HAP-1 (cell line): ENCODE data around the gene TOLLIP.
"Not testable (repeated sequence)": the region's sequence is repeated elsewhere in the genome, so short reads cannot be mapped to it uniquely, and the experiment has no call there.

ENCODE experiments used
- DNase-seq, 2 experiments: peaks; one replicate each; pipeline ENCODE4 v3.0.0-alpha.2; 2016 to 2020; ENCODE audit warnings: low spot score in 2 of 2
- H3K27me3 ChIP-seq: fragments of 250-450 bp; sonication (Bioruptor Pico); 2 replicates; pipeline ENCODE4 v1.5.1; 2020; ENCODE audit warnings: low read depth, mild to moderate bottlenecking, moderate library complexity
- H3K36me3 ChIP-seq: fragments of 250-450 bp; sonication (Bioruptor Pico); replicated peaks from 2 replicates; pipeline ENCODE4 v1.5.1; 2020; ENCODE audit warnings: mild to moderate bottlenecking
- H3K4me1 ChIP-seq: fragments of 250-450 bp; sonication (Bioruptor Pico); 2 replicates; pipeline ENCODE4 v1.5.1; 2020; ENCODE audit warnings: mild to moderate bottlenecking
- H3K4me3 ChIP-seq: fragments of 250-450 bp; sonication (Bioruptor Pico); 2 replicates; pipeline ENCODE4 v1.5.1; 2020; ENCODE audit warnings: mild to moderate bottlenecking, moderate library complexity
- H3K9me3 ChIP-seq: fragments of 250-450 bp; sonication (Bioruptor Pico); 2 replicates; pipeline ENCODE4 v1.5.1; 2020; ENCODE audit warnings: mild to moderate bottlenecking, moderate library complexity
- in situ Hi-C: fragments of 300-500 bp; cut with MboI; formaldehyde crosslinking; loops from 3 replicates; pipeline ENCODE4 v1.14.3; 2020; ENCODE audit warnings: low sequenced_read_pairs, inconsistent platforms, mixed read lengths

Gene TOLLIP

DNA sequence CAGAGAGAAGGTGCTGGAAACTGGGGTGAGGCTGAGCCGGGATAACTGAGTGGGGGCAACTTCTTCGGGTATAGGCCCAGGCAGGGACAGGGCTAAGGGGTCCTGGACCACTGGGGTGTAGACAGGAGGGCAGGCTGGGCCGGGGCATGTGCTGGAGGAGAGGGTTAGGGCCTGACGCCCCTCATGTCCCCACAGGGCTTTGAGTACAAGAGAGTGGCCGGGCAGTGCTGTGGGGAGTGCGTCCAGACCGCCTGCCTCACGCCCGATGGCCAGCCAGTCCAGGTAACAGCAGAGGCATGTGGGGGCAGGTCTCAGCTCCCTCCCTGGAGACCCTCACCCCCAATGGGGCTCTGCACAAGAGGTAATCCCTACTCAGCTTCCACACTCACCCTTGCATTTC lies 49.9 kb downstream of the TOLLIP start:
- no peak for DNase-seq
- in situ Hi-C loops: no loop called here
- Histone ChIP-seq H3K4me1 (no peaks in the 10 kb centered on the region), H3K9me3 (no peaks in the 10 kb centered on the region), H3K27me3 (no peaks in the 10 kb centered on the region), H3K36me3 (no peaks in the 10 kb centered on the region), H3K4me3 (no peak overlapping the region)

GRCh38 chr11:1259076-1259461 lies 50.4 kb downstream of the TOLLIP start:
- H3K4me3 ChIP-seq: no peak overlapping the region
- H3K9me3 ChIP-seq: no peaks in the 10 kb centered on the region
- no peaks in the 10 kb centered on the region for H3K4me1 ChIP-seq
- no peaks in the 10 kb centered on the region for H3K27me3 ChIP-seq
- H3K36me3 ChIP-seq: no peaks in the 10 kb centered on the region
- DNase-seq: no peak
- in situ Hi-C loops: no loop called here

DNA sequence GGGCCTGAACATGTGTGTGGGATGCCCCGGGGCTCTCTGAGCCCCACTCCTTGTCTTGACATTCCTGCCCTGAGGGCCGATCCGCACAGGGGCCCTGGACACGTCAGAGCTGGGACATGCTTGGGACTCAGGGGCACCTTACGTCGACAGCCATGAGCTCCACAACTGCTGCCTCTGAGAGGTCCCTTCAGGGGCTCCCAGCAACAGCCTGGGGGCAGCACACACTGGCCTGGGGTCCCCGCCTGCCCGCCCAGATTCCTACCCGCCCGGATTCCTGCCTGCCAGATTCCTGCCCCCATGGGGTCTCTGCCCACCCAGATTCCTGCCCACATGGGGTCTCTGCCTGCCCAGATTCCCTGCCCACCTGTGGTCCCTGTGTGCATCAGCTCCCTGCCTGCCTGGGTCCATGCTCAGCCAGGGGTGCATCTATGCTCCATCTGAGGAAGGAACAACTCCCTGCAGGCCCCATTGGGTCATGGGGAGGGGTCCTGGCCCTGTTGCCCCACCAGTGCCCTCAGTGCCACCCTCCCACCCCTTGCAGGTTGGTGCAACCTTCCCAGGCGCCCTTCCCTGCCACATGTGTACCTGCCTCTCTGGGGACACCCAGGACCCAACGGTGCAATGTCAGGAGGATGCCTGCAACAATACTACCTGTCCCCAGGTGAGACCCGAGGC lies 50.9 kb downstream of the TOLLIP start:
- DNase-seq: no peak
- in situ Hi-C loops: no loop called here

GRCh38 chr11:1257916-1258315 lies 51.5 kb downstream of the TOLLIP start:
- H3K9me3 ChIP-seq: no peaks in the 10 kb centered on the region
- H3K27me3 ChIP-seq: no peaks in the 10 kb centered on the region
- no peak overlapping the region for H3K4me3 ChIP-seq
- no peaks in the 10 kb centered on the region for H3K4me1 ChIP-seq
- no peaks in the 10 kb centered on the region for H3K36me3 ChIP-seq
- in situ Hi-C loops: no loop called here
- no peak for DNase-seq

More for the DNA sequence above, 50.9 kb downstream of the TOLLIP start:
- no peak overlapping the region for H3K4me3 ChIP-seq
- H3K9me3 ChIP-seq: no peaks in the 10 kb centered on the region
- H3K4me1 ChIP-seq: no peaks in the 10 kb centered on the region
- H3K36me3 ChIP-seq: no peaks in the 10 kb centered on the region
- no peaks in the 10 kb centered on the region for H3K27me3 ChIP-seq

DNA sequence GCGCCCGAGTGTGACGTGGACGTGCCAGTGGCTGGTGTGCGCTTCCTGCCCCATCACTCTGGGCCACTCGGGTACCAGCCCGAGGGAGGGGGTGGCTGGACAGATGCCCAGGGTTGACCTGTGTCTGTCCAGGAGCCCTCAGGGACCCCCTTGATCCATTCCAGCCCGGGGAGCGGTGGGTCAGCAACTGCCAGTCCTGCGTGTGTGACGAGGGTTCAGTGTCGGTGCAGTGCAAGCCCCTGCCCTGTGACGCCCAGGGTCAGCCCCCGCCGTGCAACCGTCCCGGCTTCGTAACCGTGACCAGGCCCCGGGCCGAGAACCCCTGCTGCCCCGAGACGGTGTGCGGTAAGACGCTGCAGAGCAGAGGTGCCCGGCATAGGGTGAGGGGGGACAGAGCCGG lies 52.1 kb downstream of the TOLLIP start:
- Histone ChIP-seq H3K36me3 (no peaks in the 10 kb centered on the region), H3K4me3 (no peak overlapping the region), H3K27me3 (no peaks in the 10 kb centered on the region), H3K4me1 (no peaks in the 10 kb centered on the region), H3K9me3 (no peaks in the 10 kb centered on the region)
- in situ Hi-C loops: no loop called here
- no peak for DNase-seq

- H3K36me3 ChIP-seq: no peaks in the 10 kb centered on the region
Observed at GRCh38 chr11:1256257-1257045, 53.0 kb downstream of the TOLLIP start.

DNA sequence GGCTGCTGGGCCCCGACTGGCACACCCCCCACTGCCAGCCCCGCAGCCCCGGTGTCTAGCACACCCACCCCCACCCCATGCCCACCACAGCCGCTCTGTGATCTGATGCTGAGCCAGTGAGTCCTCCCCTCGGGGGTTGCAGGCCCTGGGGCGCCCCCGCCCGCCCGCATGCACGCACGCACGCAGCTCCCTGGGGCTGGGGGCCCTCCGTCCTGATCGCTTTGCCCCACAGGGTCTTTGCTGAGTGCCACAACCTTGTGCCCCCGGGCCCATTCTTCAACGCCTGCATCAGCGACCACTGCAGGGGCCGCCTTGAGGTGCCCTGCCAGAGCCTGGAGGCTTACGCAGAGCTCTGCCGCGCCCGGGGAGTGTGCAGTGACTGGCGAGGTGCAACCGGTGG lies 54.3 kb downstream of the TOLLIP start:
- H3K4me3 ChIP-seq: no peak overlapping the region
- no peak for DNase-seq
- no peaks in the 10 kb centered on the region for H3K27me3 ChIP-seq
- no peaks in the 10 kb centered on the region for H3K4me1 ChIP-seq
- no peaks in the 10 kb centered on the region for H3K36me3 ChIP-seq
- H3K9me3 ChIP-seq: no peaks in the 10 kb centered on the region
- in situ Hi-C loops: no loop called here

More at GRCh38 chr11:1256257-1257045, 53.0 kb downstream of the TOLLIP start:
- Histone ChIP-seq H3K4me3 (no peak overlapping the region), H3K9me3 (no peaks in the 10 kb centered on the region), H3K27me3 (no peaks in the 10 kb centered on the region), H3K4me1 (no peaks in the 10 kb centered on the region)
- DNase-seq: no peak
- in situ Hi-C loops: no loop called here

- Histone ChIP-seq H3K4me1 (no peaks in the 10 kb centered on the region), H3K27me3 (no peaks in the 10 kb centered on the region), H3K4me3 (no peak overlapping the region), H3K36me3 (no peaks in the 10 kb centered on the region), H3K9me3 (no peaks in the 10 kb centered on the region)
- DNase-seq: no peak
- in situ Hi-C loops: no loop called here
Observed at GRCh38 chr11:1254733-1255132, 54.7 kb downstream of the TOLLIP start.

DNA sequence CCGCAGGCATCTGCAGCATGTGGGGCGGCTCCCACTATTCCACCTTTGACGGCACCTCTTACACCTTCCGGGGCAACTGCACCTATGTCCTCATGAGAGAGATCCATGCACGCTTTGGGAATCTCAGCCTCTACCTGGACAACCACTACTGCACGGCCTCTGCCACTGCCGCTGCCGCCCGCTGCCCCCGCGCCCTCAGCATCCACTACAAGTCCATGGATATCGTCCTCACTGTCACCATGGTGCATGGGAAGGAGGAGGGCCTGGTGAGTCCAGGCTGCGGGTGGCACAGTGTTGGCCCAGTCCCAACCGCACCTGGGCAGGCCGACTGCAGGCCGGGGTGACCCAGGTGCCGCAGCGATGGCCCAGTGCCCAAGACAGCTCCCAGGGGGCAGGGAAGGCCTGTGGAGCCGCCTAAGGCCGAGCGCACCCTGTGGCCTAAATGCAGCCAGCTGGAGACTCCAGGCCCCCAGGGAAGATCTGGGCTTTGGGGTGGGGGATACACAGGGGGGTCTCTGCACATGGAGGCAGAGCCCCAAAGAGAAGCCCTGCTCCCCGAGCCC lies 55.3 kb downstream of the TOLLIP start:
- Histone ChIP-seq H3K27me3 (no peaks in the 10 kb centered on the region), H3K4me1 (no peaks in the 10 kb centered on the region), H3K9me3 (no peaks in the 10 kb centered on the region), H3K4me3 (no peak overlapping the region), H3K36me3 (no peaks in the 10 kb centered on the region)
- DNase-seq: no peak
- in situ Hi-C loops: no loop called here

- Histone ChIP-seq H3K9me3 (no peaks in the 10 kb centered on the region), H3K4me3 (no peak overlapping the region), H3K4me1 (no peaks in the 10 kb centered on the region), H3K36me3 (no peaks in the 10 kb centered on the region), H3K27me3 (no peaks in the 10 kb centered on the region)
- no peak for DNase-seq
- in situ Hi-C loops: no loop called here
Observed at GRCh38 chr11:1253103-1253485, 56.3 kb downstream of the TOLLIP start.

DNA sequence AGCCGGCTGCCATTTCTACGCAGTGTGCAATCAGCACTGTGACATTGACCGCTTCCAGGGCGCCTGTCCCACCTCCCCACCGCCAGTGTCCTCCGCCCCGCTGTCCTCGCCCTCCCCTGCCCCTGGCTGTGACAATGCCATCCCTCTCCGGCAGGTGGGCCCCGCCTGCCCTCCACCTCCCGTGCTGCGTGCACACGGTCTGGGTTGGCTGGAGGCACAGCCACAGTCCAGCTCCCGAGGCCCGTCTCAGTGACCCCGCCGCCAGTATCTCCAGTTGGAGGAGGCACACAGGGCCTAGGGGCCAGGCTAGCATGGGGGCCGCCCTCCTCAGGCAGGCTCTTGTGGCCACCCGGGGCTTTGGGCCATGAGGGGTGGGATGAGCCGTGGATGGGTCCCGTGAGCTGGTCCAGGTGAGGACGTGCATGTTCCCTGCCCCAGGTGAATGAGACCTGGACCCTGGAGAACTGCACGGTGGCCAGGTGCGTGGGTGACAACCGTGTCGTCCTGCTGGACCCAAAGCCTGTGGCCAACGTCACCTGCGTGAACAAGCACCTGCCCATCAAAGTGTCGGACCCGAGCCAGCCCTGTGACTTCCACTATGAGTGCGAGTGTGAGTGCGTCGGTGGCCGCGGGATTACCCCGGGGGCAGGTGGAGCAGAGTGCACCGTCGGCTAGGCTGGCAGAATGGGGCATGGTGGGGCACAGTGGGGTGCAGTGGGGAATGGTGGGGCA lies 56.9 kb downstream of the TOLLIP start:
- Histone ChIP-seq H3K36me3 (no peaks in the 10 kb centered on the region), H3K27me3 (no peaks in the 10 kb centered on the region), H3K9me3 (no peaks in the 10 kb centered on the region), H3K4me3 (no peak overlapping the region), H3K4me1 (no peaks in the 10 kb centered on the region)
- in situ Hi-C loops: no loop called here
- DNase-seq: no peak

- no peaks in the 10 kb centered on the region for H3K27me3 ChIP-seq
- no peak for DNase-seq
- no peaks in the 10 kb centered on the region for H3K9me3 ChIP-seq
- no peaks in the 10 kb centered on the region for H3K4me1 ChIP-seq
- in situ Hi-C loops: no loop called here
- H3K36me3 ChIP-seq: no peaks in the 10 kb centered on the region
- H3K4me3 ChIP-seq: no peak overlapping the region
Observed at GRCh38 chr11:1251236-1251770, 58.1 kb downstream of the TOLLIP start.

- H3K4me1 ChIP-seq, DNase-seq, H3K36me3 ChIP-seq, H3K27me3 ChIP-seq, H3K4me3 ChIP-seq, H3K9me3 ChIP-seq, in situ Hi-C loops: not testable (repeated sequence)
Observed at GRCh38 chr11:1250411-1250810, 59.0 kb downstream of the TOLLIP start.

- in situ Hi-C loops, H3K4me1 ChIP-seq, DNase-seq, H3K4me3 ChIP-seq, H3K36me3 ChIP-seq, H3K9me3 ChIP-seq, H3K27me3 ChIP-seq: not testable (repeated sequence)
Observed at GRCh38 chr11:1248951-1249350, 60.5 kb downstream of the TOLLIP start.
